Psoas muscle (tissue), 8 donors: Measurements from ENCODE around the gene RBM26. TPM values are rescaled to one million over a fixed set of nuclear protein-coding genes. Genes with fewer than 3 reads are reported as not detected.

Source experiments
- ATAC-seq, 4 donors: fragments of 200-7000 bp; cut with Tn5 transposase; one replicate each; pipeline ENCODE4 v1.9.1; 2020; ENCODE audit warnings: moderate library complexity in 3 of 4, mild to moderate bottlenecking in 2 of 4
- DNase-seq, 2 donors: peaks; one replicate each; pipeline ENCODE4 v3.0.0-alpha.2; 2020
- H3K27ac ChIP-seq: fragments of 200-600 bp; one replicate; pipeline ENCODE4 v1.8.0; 2022
- H3K27me3 ChIP-seq, 3 donors: fragments of 200-600 bp in 1 of 3; one replicate each; pipeline versions ENCODE4 v1.6.1 to v1.8.0; 2013 to 2022; ENCODE audit warnings: low read length in 2 of 3, mild to moderate bottlenecking in 2 of 3, moderate library complexity in 1 of 3; ENCODE audit not compliant: insufficient read depth in 3 of 3
- H3K36me3 ChIP-seq, 2 donors: fragments of 200-600 bp in 1 of 2; one replicate each; pipeline versions ENCODE4 v1.6.1 to v1.8.0; 2013 to 2022; ENCODE audit warnings: low read depth in 1 of 2, mild to moderate bottlenecking in 1 of 2, moderate library complexity in 1 of 2; ENCODE audit not compliant: insufficient read depth in 1 of 2
- H3K4me1 ChIP-seq: fragments of 200-600 bp; one replicate; pipeline ENCODE4 v1.8.0; 2022
- H3K4me3 ChIP-seq: fragments of 200-600 bp; one replicate; pipeline ENCODE4 v1.8.0; 2022; ENCODE audit warnings: mild to moderate bottlenecking
- H3K9me3 ChIP-seq: fragments of 200-600 bp; one replicate; pipeline ENCODE4 v1.8.0; 2022
- CTCF ChIP-seq: fragments of 200-600 bp; IDR thresholded peaks from one replicate; pipeline ENCODE4 v1.8.0; 2022; ENCODE audit warnings: antibody characterized with exemption
- WGBS, 3 donors: extraction: QIAGEN DNeasy Blood & Tissue Kit; methylation state at CpG; one replicate each; pipeline versions ENCODE4 v1.1.6 to v1.1.7; 2013; 5-methylcytosine and 5-hydroxymethylcytosine counted together
- intact Hi-C, 2 donors: fragments of 100-400 bp; cut with DNase I; formaldehyde crosslinking; loops; one replicate each; pipeline versions ENCODE4 v1.11.0 to v1.14.2; 2022
- polyA plus RNA-seq, 3 donors: library from polyadenylated mRNA; stranded (reverse); fragments of 200-250 nt; gene quantifications; one replicate each; pipeline ENCODE4 v1.2.3, GENCODE V29; 2013
- total RNA-seq, 4 donors: library from RNA; stranded (reverse); fragmentation: NEBNext Ultra II Directional in 2 of 4; extraction: Animal tissue kit (Norgen Biotek cat#: 25700) in 2 of 4; gene quantifications; one replicate each; pipeline versions ENCODE4 v1.2.1 to v1.2.4, GENCODE V29; 2021 to 2023
- donor health status: healthy with polysubstance abuse.
- donor health status: DM: no; HTN: no; CAD: no; lungs with moderate emphysema.
- donor health status: Bipolar disorder and iron deficiency.
- donor health status: healthy.
- donor health status: DM: yes; HTN: yes; CAD: no.
- donor health status: DM: no; HTN: no; CAD: no.
- donor health status: DM: no; HTN: no; CAD: no.
- donor health status: DM: yes; HTN: yes; CAD: no.

The RBM26 gene
- total and polyA plus RNA-seq, 7 donors = 9.6 to 36.5 (median 23.7) TPM

DNA sequence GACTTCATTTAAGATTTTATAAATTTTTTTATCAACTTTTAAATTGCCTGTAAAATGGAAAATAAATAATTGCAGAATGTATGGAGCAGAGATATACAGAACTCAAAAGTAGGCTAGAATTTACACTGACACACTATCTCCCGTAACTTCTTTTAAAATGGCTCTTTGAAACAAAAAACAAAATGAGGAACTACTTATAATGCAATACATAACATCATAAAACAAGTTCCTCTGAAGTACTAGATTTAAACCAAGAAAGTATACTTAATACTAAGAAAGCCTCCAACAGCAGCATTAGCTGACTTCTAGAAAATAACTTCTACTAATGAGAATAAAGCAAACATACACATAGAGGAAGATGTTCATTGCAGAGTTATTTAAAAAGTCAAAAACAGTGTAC, 17.0 kb downstream of the RBM26 start:
- H3K36me3 ChIP-seq = peaks cover 0 to 3% of the 10 kb centered on the region in 2 donors
- H3K27ac ChIP-seq = no peak overlapping the region
- H3K9me3 ChIP-seq = no peaks in the 10 kb centered on the region
- H3K27me3 ChIP-seq = no peaks in the 10 kb centered on the region
- WGBS, 3 donors = 91 to 97% (median 96%) methylated on average over 1 of the region's 1 CpG
- ATAC-seq (no peak), DNase-seq (no peak)
- intact Hi-C loops = no loop called here
- no peak for TF ChIP-seq CTCF
- H3K4me3 ChIP-seq = no peak overlapping the region
- peaks cover 45% of the 10 kb centered on the region for H3K4me1 ChIP-seq

GRCh38 chr13:79387853-79388252, 18.2 kb downstream of the RBM26 start:
- H3K27me3 ChIP-seq = no peaks in the 10 kb centered on the region
- no peak overlapping the region for H3K27ac ChIP-seq
- intact Hi-C loops = no loop called here
- WGBS, 3 donors = 88 to 94% (median 89%) methylated on average over 4 of the region's 4 CpGs
- no peaks in the 10 kb centered on the region for H3K36me3 ChIP-seq
- H3K4me3 ChIP-seq = no peak overlapping the region
- H3K9me3 ChIP-seq = no peaks in the 10 kb centered on the region
- H3K4me1 ChIP-seq = peaks cover 46% of the 10 kb centered on the region
- TF ChIP-seq CTCF = no peak
- ATAC-seq (no peak), DNase-seq (no peak)

- no peaks in the 10 kb centered on the region for H3K36me3 ChIP-seq
- 16 to 41% (median 19%) methylated on average over 1 of the region's 1 CpG for WGBS, 3 donors
- H3K27ac ChIP-seq = peak overlapping the region; percentile 47
- intact Hi-C loops = no loop called here
- no peak for TF ChIP-seq CTCF
- no peak overlapping the region for H3K4me3 ChIP-seq
- DNase-seq = no peak
- peaks cover 57% of the 10 kb centered on the region for H3K4me1 ChIP-seq
- H3K27me3 ChIP-seq = no peaks in the 10 kb centered on the region
- H3K9me3 ChIP-seq = no peaks in the 10 kb centered on the region
- ATAC-seq = peak; percentile 20 to 49 (median 42)
Measured at GRCh38 chr13:79386125-79386826, 19.8 kb downstream of the RBM26 start.

DNA sequence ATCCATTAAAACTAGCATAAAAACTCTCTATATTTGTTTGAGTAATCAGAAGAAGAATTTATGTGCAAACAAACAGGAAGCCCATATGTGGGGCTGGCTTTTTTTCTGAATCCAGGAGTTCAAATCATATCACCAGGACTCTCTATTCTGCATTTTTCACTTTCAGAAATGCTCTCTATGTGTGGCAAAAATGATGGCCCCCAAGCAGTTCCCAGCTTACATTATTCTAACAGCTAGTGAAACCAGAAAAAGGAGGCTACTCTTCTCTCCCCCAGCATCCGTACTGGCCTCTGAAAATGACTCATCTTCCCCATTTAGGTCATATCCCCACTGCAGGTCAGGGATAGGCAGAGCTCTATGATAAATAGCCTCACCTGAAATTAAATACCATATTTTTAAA, 20.4 kb downstream of the RBM26 start:
- H3K9me3 ChIP-seq = no peaks in the 10 kb centered on the region
- TF ChIP-seq CTCF = no peak
- intact Hi-C loops = no loop called here
- no peaks in the 10 kb centered on the region for H3K36me3 ChIP-seq
- H3K4me3 ChIP-seq = no peak overlapping the region
- peak; percentile 84 to 94 (median 90) for ATAC-seq
- peak overlapping the region; percentile 47 for H3K27ac ChIP-seq
- peaks cover 57% of the 10 kb centered on the region for H3K4me1 ChIP-seq
- DNase-seq = no peak
- no peaks in the 10 kb centered on the region for H3K27me3 ChIP-seq
- 0 to 23% (median 4%) methylated on average over 1 of the region's 1 CpG for WGBS, 3 donors
